ENCODE data around the gene LRRC4B.
"Not testable (repeated sequence)": the region's sequence is repeated elsewhere in the genome, so short reads cannot be mapped to it uniquely, and the experiment has no call there.

The LRRC4B gene

GRCh38 chr19:50580240-50580639 lies 12.0 kb upstream of the LRRC4B start:
- no peak for TF ChIP-seq CTCF (IDR thresholded peaks at IDR 0.05; ENCODE audit: extremely low read depth, missing control alignments)
- DNase-seq (ENCODE audit: low spot score), result no peak

GRCh38 chr19:50576769-50577168 lies 8.5 kb upstream of the LRRC4B start:
- DNase-seq (ENCODE audit: low spot score), result not testable (repeated sequence)

GRCh38 chr19:50573741-50574461 lies 5.7 kb upstream of the LRRC4B start:
- DNase-seq (ENCODE audit: low spot score), result no peak
- no peak for TF ChIP-seq CTCF (IDR thresholded peaks at IDR 0.05; ENCODE audit: extremely low read depth, missing control alignments)

- TF ChIP-seq CTCF (IDR thresholded peaks at IDR 0.05; ENCODE audit: extremely low read depth, missing control alignments), result no peak
Measured at GRCh38 chr19:50570997-50571396, 2.8 kb upstream of the LRRC4B start.

GRCh38 chr19:50569938-50570540 lies 1.8 kb upstream of the LRRC4B start:
- TF ChIP-seq CTCF (IDR thresholded peaks at IDR 0.05; ENCODE audit: extremely low read depth, missing control alignments), result no peak
- peak; percentile 15 for DNase-seq (ENCODE audit: low spot score)

More at GRCh38 chr19:50570997-50571396, 2.8 kb upstream of the LRRC4B start:
- DNase-seq (ENCODE audit: low spot score), result no peak

GRCh38 chr19:50568728-50569698 lies 778 bp upstream of the LRRC4B start:
- no peak for TF ChIP-seq CTCF (IDR thresholded peaks at IDR 0.05; ENCODE audit: extremely low read depth, missing control alignments)
- DNase-seq (ENCODE audit: low spot score), result peak; percentile 24

- peak; percentile 20 for DNase-seq (ENCODE audit: low spot score)
- no peak for TF ChIP-seq CTCF (IDR thresholded peaks at IDR 0.05; ENCODE audit: extremely low read depth, missing control alignments)
Measured at GRCh38 chr19:50567052-50567841, 988 bp downstream of the LRRC4B start.
